OCI-LY7 (cell line): Measurements from ENCODE around the gene NXPE1. TPM values are rescaled to one million over a fixed set of nuclear protein-coding genes. Genes with fewer than 3 reads are reported as not detected.

Experiments
- BruUV-seq: library from RNA; stranded (reverse); fragments of 400-500 nt; replicated peaks from 2 replicates; lab custom pipeline; 2021; lab: Mats Ljungman, UMichigan
- CTCF ChIA-PET: fragments of 300-600 bp; sonication (Branson Sonifier 250); formaldehyde crosslinking; loops from one replicate; lab custom pipeline; 2022; ENCODE audit warnings: antibody characterized with exemption; ENCODE audit not compliant: unreplicated experiment; lab: Charles Lee
- POLR2A ChIA-PET: fragments of 300-600 bp; sonication (Branson Sonifier 250); formaldehyde crosslinking; loops from one replicate; lab custom pipeline; 2022; ENCODE audit warnings: antibody characterized with exemption; lab: Charles Lee
- DNase-seq: peaks from one replicate; pipeline ENCODE4 v3.0.0-alpha.2; 2015; ENCODE audit warnings: low spot score
- H2AFZ ChIP-seq: fragments of 200-600 bp; sonication (generic), shearing (Covaris generic); 2 replicates; pipeline ENCODE4 v1.6.1; 2014; ENCODE audit warnings: mild to moderate bottlenecking, antibody characterized with exemption, low read length, moderate library complexity
- H3K27ac ChIP-seq: fragments of 200-600 bp; sonication (generic); 2 replicates; pipeline ENCODE4 v1.5.1; 2014; ENCODE audit warnings: mixed run types, low read depth, mild to moderate bottlenecking, moderate library complexity, low read length, inconsistent platforms; ENCODE audit not compliant: poor library complexity, severe bottlenecking
- H3K36me3 ChIP-seq: fragments of 200-600 bp; sonication (generic); 2 replicates; pipeline ENCODE4 v1.6.1; 2014; ENCODE audit warnings: mild to moderate bottlenecking, antibody characterized with exemption, low read length, moderate library complexity, mixed read lengths; ENCODE audit not compliant: insufficient read depth
- H3K4me1 ChIP-seq: fragments of 200-600 bp; sonication (generic); 2 replicates; pipeline ENCODE4 v1.5.1; 2014; ENCODE audit warnings: mild to moderate bottlenecking, low read length; ENCODE audit not compliant: insufficient read depth, poor library complexity, severe bottlenecking
- H3K4me2 ChIP-seq: fragments of 200-600 bp; sonication (generic); 2 replicates; pipeline ENCODE4 v1.6.1; 2014; ENCODE audit warnings: mild to moderate bottlenecking, low read length
- H3K4me3 ChIP-seq: fragments of 200-600 bp; sonication (generic); 2 replicates; pipeline ENCODE4 v1.5.1; 2014; ENCODE audit warnings: mild to moderate bottlenecking, low read depth, low read length; ENCODE audit not compliant: poor library complexity, severe bottlenecking
- H3K79me2 ChIP-seq: fragments of 200-600 bp; sonication (generic); 2 replicates; pipeline ENCODE4 v1.6.1; 2016; ENCODE audit warnings: low read depth, mild to moderate bottlenecking, low read length, moderate library complexity, mixed read lengths; ENCODE audit not compliant: insufficient read depth
- H3K9me2 ChIP-seq: fragments of 200-600 bp; sonication (generic); 2 replicates; pipeline ENCODE4 v1.6.1; 2016; ENCODE audit warnings: mild to moderate bottlenecking, low read length, mixed read lengths; ENCODE audit not compliant: insufficient read depth
- H3K9me3 ChIP-seq: fragments of 200-600 bp; sonication (generic); 2 replicates; pipeline ENCODE4 v1.6.1; 2014; ENCODE audit warnings: mild to moderate bottlenecking, mixed run types, low read length, mixed read lengths
- H4K20me1 ChIP-seq: fragments of 200-600 bp; sonication (generic); 2 replicates; pipeline ENCODE4 v1.6.1; 2014; ENCODE audit warnings: mild to moderate bottlenecking, antibody characterized with exemption, low read length, moderate library complexity, mixed read lengths; ENCODE audit not compliant: insufficient read depth
- CTCF ChIP-seq: fragments of 200-600 bp; sonication (generic); conservative IDR thresholded peaks from 2 replicates; pipeline ENCODE4 v1.5.1; 2014; ENCODE audit warnings: mild to moderate bottlenecking, antibody characterized with exemption, low read length, moderate library complexity, mixed read lengths
- EZH2phosphoT487 ChIP-seq: fragments of 200-600 bp; sonication (generic); IDR thresholded peaks from 2 replicates; pipeline ENCODE4 v1.6.1; 2018; ENCODE audit warnings: low read depth, borderline replicate concordance, mild to moderate bottlenecking, mixed run types, antibody characterized with exemption, low read length, moderate library complexity, mixed read lengths
- intact Hi-C: fragments of 100-400 bp; cut with micrococcal nuclease; formaldehyde crosslinking; loops from one replicate; pipeline ENCODE4 v1.10.0; 2022; ENCODE audit not compliant: unreplicated experiment
- total RNA-seq, 2 experiments: library from RNA; depleted of rRNA in 1 of 2; stranded (reverse); fragments of >200 nt in 1 of 2; shearing (Covaris generic) in 1 of 2; gene quantifications; 2 replicates each; pipeline ENCODE4 v1.2.3, GENCODE V29; 2014 to 2022

The NXPE1 gene
- total RNA-seq, 2 experiments from 2014 or later, result not detected

- no peaks in the 10 kb centered on the region for H3K36me3 ChIP-seq
- no peak overlapping the region for H2AFZ ChIP-seq
- CTCF ChIA-PET, result no interaction called here
- no peaks in the 10 kb centered on the region for H3K9me2 ChIP-seq
- H3K4me2 ChIP-seq, result no peak overlapping the region
- H3K4me3 ChIP-seq, result no peak overlapping the region
- TF ChIP-seq EZH2phosphoT487 (no peak), CTCF (no peak)
- H3K27ac ChIP-seq, result no peak overlapping the region
- no peaks in the 10 kb centered on the region for H3K79me2 ChIP-seq
- no peaks in the 10 kb centered on the region for H3K9me3 ChIP-seq
- intact Hi-C loops, result no loop called here
- DNase-seq, result no peak
- POLR2A ChIA-PET, result interaction anchor here (0.7 kb wide), 1 partner anchor 9 kb away, joined by 4 read pairs; no protein-coding TSS in a partner anchor
- BruUV-seq, result no TSS peak
- H4K20me1 ChIP-seq, result no peaks in the 10 kb centered on the region
- no peaks in the 10 kb centered on the region for H3K4me1 ChIP-seq
Measured at GRCh38 chr11:114594703-114595102, 35.0 kb upstream of the NXPE1 start.

- no peak overlapping the region for H3K4me2 ChIP-seq
- H3K4me1 ChIP-seq, result no peaks in the 10 kb centered on the region
- CTCF ChIA-PET, result no interaction called here
- H3K9me2 ChIP-seq, result no peaks in the 10 kb centered on the region
- H3K9me3 ChIP-seq, result peaks cover 15% of the 10 kb centered on the region; the same call in 1 of the 2 replicates
- no peaks in the 10 kb centered on the region for H3K36me3 ChIP-seq
- H2AFZ ChIP-seq, result no peak overlapping the region
- no peak overlapping the region for H3K4me3 ChIP-seq
- TF ChIP-seq EZH2phosphoT487 (no peak), CTCF (no peak)
- POLR2A ChIA-PET, result no interaction called here
- H3K27ac ChIP-seq, result no peak overlapping the region
- intact Hi-C loops, result no loop called here
- no TSS peak for BruUV-seq
- H3K79me2 ChIP-seq, result no peaks in the 10 kb centered on the region
- DNase-seq, result no peak
- no peaks in the 10 kb centered on the region for H4K20me1 ChIP-seq
Measured at GRCh38 chr11:114587398-114587953, 27.8 kb upstream of the NXPE1 start.

GRCh38 chr11:114586797-114587196 lies 27.1 kb upstream of the NXPE1 start:
- intact Hi-C loops, result no loop called here
- Histone ChIP-seq H3K4me2 (no peak overlapping the region), H4K20me1 (no peaks in the 10 kb centered on the region), H3K4me3 (no peak overlapping the region), H2AFZ (no peak overlapping the region), H3K9me2 (no peaks in the 10 kb centered on the region), H3K79me2 (no peaks in the 10 kb centered on the region), H3K36me3 (no peaks in the 10 kb centered on the region), H3K27ac (no peak overlapping the region), H3K4me1 (no peaks in the 10 kb centered on the region), H3K9me3 (peaks cover 15% of the 10 kb centered on the region; the same call in 1 of the 2 replicates)
- no TSS peak for BruUV-seq
- DNase-seq, result peak; percentile 1
- TF ChIP-seq EZH2phosphoT487 (no peak), CTCF (0 out of 2 replicates have a peak, but pooled peaks have one; percentile 35)
- ChIA-PET POLR2A (no interaction called here), CTCF (no interaction called here)
